ENCODE results near the gene CCDC179. TPM values are rescaled to one million over a fixed set of nuclear protein-coding genes. Genes with fewer than 3 reads are reported as not detected.

CCDC179 gene
- total RNA-seq, 2 donors from 2014 or later, result not detected

DNA sequence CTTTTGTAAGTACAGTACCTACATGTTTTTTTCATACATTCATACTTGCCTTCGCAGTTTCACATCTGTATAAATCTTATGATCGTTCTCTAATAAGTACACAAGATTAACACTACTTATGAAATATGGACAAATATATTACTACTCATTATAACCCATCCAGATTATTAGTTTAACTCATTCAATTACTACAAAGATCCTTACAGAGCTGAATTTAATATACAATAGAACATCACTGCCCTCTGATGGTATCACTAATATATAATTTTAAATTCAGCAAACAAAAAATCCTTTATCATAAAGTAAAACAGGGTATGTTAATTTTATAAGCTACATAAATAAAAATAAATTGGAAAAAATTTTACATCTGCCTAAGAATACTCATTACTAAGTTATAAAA, 38.1 kb downstream of the CCDC179 start:
- Histone ChIP-seq H3K9me3 (no peaks in the 10 kb centered on the region), H3K4me3 (no peak overlapping the region), H3K36me3 (no peaks in the 10 kb centered on the region), H3K27ac (no peak overlapping the region), H3K27me3 (replicated peaks; ENCODE audit: insufficient read depth) (no peaks in the 10 kb centered on the region), H3K4me1 (replicated peaks) (no peaks in the 10 kb centered on the region)
- intact Hi-C loops (cut with DNase I), result no loop called here
- no peak for DNase-seq (ENCODE audit: low spot score)
- TF ChIP-seq, protein P1, sequence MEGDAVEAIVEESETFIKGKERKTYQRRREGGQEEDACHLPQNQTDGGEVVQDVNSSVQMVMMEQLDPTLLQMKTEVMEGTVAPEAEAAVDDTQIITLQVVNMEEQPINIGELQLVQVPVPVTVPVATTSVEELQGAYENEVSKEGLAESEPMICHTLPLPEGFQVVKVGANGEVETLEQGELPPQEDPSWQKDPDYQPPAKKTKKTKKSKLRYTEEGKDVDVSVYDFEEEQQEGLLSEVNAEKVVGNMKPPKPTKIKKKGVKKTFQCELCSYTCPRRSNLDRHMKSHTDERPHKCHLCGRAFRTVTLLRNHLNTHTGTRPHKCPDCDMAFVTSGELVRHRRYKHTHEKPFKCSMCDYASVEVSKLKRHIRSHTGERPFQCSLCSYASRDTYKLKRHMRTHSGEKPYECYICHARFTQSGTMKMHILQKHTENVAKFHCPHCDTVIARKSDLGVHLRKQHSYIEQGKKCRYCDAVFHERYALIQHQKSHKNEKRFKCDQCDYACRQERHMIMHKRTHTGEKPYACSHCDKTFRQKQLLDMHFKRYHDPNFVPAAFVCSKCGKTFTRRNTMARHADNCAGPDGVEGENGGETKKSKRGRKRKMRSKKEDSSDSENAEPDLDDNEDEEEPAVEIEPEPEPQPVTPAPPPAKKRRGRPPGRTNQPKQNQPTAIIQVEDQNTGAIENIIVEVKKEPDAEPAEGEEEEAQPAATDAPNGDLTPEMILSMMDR (IDR thresholded peaks at IDR 0.05), result no peak
- TF ChIP-seq POLR2A (IDR thresholded peaks at IDR 0.05) (no peak), POLR2AphosphoS5 (IDR thresholded peaks at IDR 0.05) (no peak)
- 97% methylated on average over 2 of the region's 2 CpGs for WGBS

DNA sequence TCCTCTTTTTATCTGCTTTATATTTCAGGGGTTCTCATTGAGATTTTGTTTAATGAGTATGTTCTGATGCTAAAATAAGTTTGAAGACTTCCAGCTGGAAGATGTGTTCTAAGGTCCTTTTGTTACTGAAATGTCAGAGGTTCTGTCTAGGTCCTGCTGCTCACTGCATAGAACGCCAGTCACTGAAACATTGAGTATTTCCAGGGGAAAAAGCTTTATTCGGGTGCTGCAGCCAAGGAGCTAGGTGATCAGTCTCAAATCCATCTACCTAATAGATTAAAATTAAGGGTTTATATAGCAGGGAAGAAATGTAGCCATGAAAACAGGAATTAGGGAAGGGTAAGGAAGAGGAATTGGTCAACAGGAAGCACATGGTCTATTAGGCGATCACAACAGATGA, 50.4 kb downstream of the CCDC179 start:
- no peak overlapping the region for H3K27ac ChIP-seq
- H3K27me3 ChIP-seq (replicated peaks; ENCODE audit: insufficient read depth), result no peaks in the 10 kb centered on the region
- 91% methylated on average over 3 of the region's 3 CpGs for WGBS
- TF ChIP-seq, protein P1 (IDR thresholded peaks at IDR 0.05), result no peak
- no peak for TF ChIP-seq POLR2AphosphoS5 (IDR thresholded peaks at IDR 0.05)
- TF ChIP-seq POLR2A (IDR thresholded peaks at IDR 0.05), result no peak
- H3K4me3 ChIP-seq, result no peak overlapping the region
- H3K9me3 ChIP-seq, result no peaks in the 10 kb centered on the region
- DNase-seq (ENCODE audit: low spot score), result no peak
- H3K36me3 ChIP-seq, result no peaks in the 10 kb centered on the region
- H3K4me1 ChIP-seq (replicated peaks), result no peaks in the 10 kb centered on the region
- intact Hi-C loops (cut with DNase I), result no loop called here

DNA sequence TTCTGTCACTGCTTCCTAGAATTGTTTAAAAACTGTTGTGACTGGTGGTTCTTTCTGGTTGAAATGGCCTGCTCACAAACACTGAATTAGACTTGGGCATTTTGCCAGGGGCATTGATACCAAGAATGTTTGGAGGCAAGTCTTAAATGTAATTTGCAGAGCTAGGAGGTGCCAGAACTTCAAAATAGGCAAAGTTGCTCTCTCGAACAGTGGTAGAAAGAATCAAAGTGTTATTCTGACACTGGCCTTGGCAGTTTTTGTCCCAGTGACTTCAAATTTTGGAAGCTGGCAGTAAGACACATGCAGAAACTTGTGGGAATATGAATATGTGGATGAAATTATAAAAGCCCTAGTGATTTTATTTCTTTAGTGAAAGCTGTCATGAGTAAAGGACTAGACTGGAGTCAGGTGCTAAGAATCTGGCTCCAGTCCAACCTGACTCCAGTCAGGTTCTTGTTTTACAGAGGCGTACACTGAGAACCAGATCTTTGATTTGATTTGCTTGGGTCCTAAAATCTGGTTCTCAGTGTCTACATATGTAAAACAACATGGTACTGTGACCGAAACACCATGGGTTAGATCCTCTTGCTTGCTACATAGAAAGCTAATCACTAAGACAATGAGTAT, 51.6 kb downstream of the CCDC179 start:
- TF ChIP-seq POLR2A (IDR thresholded peaks at IDR 0.05), result no peak
- TF ChIP-seq POLR2AphosphoS5 (IDR thresholded peaks at IDR 0.05), result no peak
- TF ChIP-seq, protein P1 (IDR thresholded peaks at IDR 0.05), result no peak
- WGBS, result 67% methylated on average over 3 of the region's 3 CpGs
- intact Hi-C loops (cut with DNase I), result no loop called here
- Histone ChIP-seq H3K36me3 (no peaks in the 10 kb centered on the region), H3K4me3 (no peak overlapping the region), H3K27me3 (replicated peaks; ENCODE audit: insufficient read depth) (no peaks in the 10 kb centered on the region), H3K4me1 (replicated peaks) (no peaks in the 10 kb centered on the region), H3K27ac (no peak overlapping the region), H3K9me3 (no peaks in the 10 kb centered on the region)
- no peak for DNase-seq (ENCODE audit: low spot score)

DNA sequence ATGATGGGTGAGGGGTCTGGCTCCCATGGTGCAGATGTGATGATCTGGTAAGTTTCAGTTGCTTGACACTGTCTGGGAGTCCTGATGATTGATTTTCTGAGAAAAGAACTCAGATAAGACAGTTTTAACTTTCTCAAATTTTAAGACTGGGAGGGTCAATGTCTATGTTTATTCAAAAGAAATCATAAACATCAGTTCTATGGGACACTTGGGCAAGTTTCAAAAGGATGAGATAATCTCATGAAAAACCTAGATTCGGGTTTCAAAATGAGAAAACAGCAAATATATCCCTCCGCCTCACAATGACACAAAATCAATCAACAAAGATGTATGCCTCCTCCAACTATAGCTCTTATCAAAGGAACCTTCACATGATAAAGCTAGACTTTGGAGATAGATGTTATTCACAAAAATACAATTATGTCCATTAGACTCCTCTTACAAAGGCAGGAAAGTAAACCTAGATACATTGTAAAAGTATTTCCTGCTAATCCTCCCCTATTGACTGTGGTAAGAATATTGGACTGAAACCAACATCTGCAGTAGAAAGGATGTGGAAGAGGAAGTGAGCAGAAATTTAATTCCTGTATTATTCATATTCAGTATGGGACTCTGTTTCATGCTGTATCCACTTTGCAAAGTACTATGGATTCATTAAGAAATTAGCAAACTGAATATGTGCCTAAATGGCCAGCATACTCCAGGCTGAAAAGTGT, 52.3 kb downstream of the CCDC179 start:
- intact Hi-C loops (cut with DNase I), result no loop called here

More for the DNA sequence above, 52.3 kb downstream of the CCDC179 start:
- Histone ChIP-seq H3K4me1 (replicated peaks) (no peaks in the 10 kb centered on the region), H3K9me3 (no peaks in the 10 kb centered on the region), H3K36me3 (no peaks in the 10 kb centered on the region), H3K4me3 (no peak overlapping the region), H3K27me3 (replicated peaks; ENCODE audit: insufficient read depth) (no peaks in the 10 kb centered on the region), H3K27ac (no peak overlapping the region)
- WGBS, result 77% methylated on average over 2 of the region's 2 CpGs
- DNase-seq (ENCODE audit: low spot score), result no peak
- TF ChIP-seq, protein P1 (IDR thresholded peaks at IDR 0.05), result no peak
